K562 (cell line): Measurements from ENCODE around the gene TMEM129. TPM values are rescaled to one million over a fixed set of nuclear protein-coding genes. Genes with fewer than 3 reads are reported as not detected.

Experiments used
- ATAC-seq: fragments of 200-7000 bp; cut with Tn5 transposase; 3 replicates; pipeline ENCODE4 v1.9.1; 2020; ENCODE audit warnings: moderate library complexity
- BruUV-seq: library from RNA; stranded (reverse); fragments of 400-500 nt; replicated peaks from 2 replicates; lab custom pipeline; 2021; lab: Mats Ljungman, UMichigan
- CTCF ChIA-PET: fragments of 300-600 bp; formaldehyde crosslinking; extraction: SDS; loops from one replicate; lab custom pipeline; 2021; ENCODE audit warnings: low intra/inter-chr PET ratio; lab: Yijun Ruan, JAX
- POLR2A ChIA-PET: fragments of 300-600, 350-650 bp; sonication (Branson Sonifier 250); formaldehyde crosslinking; extraction: SDS; loops from one replicate; lab custom pipeline; 2021; ENCODE audit warnings: antibody characterized with exemption, inconsistent platforms; lab: Yijun Ruan, JAX
- DNase-seq, 4 experiments: peaks; one replicate each; pipeline versions ENCODE4 v3.0.0 to v3.0.0-alpha.2; 2011 to 2018; ENCODE audit warnings: low spot score in 3 of 4, mixed read lengths in 3 of 4; ENCODE audit errors: extremely low read depth in 1 of 4
- FAIRE-seq: peaks from 2 replicates; lab custom pipeline; 2011; peaks lifted over from hg19 to GRCh38; lab: Jason Lieb, UNC
- H2AFZ ChIP-seq: 2 replicates; pipeline ENCODE4 v1.6.0; 2011; ENCODE audit warnings: low read depth, low read length, control low read depth, inconsistent platforms
- H3K27ac ChIP-seq: fragments of 200-600 bp; 3 replicates; pipeline ENCODE4 v1.8.0; 2011; ENCODE audit warnings: low read depth, mild to moderate bottlenecking, control low read depth, inconsistent platforms, low read length, moderate library complexity, mixed read lengths; ENCODE audit errors: extremely low read depth
- H3K27me3 ChIP-seq, 2 experiments: fragments of 300-600 bp in 1 of 2; 2 replicates in 1 of 2; 3 replicates in 1 of 2; pipeline versions ENCODE4 v1.6.0 to v1.8.0; 2011; ENCODE audit warnings: inconsistent platforms in 2 of 2, low read length in 2 of 2, mild to moderate bottlenecking in 1 of 2, mixed read lengths in 1 of 2, moderate library complexity in 1 of 2; ENCODE audit not compliant: control insufficient read depth in 2 of 2, insufficient read depth in 2 of 2
- H3K36me3 ChIP-seq: fragments of 300-600 bp; 3 replicates; pipeline ENCODE4 v1.8.0; 2011; ENCODE audit warnings: mild to moderate bottlenecking, low read length, inconsistent platforms; ENCODE audit not compliant: control insufficient read depth, insufficient read depth
- H3K4me1 ChIP-seq, 2 experiments: fragments of 200-600 bp in 1 of 2; replicated peaks in 1 of 2; 2 replicates in 1 of 2; 3 replicates in 1 of 2; pipeline versions ENCODE4 v1.5.1 to v1.8.0; 2011; ENCODE audit warnings: inconsistent platforms in 2 of 2, low read length in 2 of 2, mild to moderate bottlenecking in 1 of 2, mixed read lengths in 1 of 2, moderate library complexity in 1 of 2; ENCODE audit not compliant: control insufficient read depth in 2 of 2, insufficient read depth in 2 of 2
- H3K4me2 ChIP-seq: 2 replicates; pipeline ENCODE4 v1.6.1; 2011; ENCODE audit warnings: low read length, control low read depth, inconsistent platforms, mixed read lengths; ENCODE audit not compliant: insufficient read depth
- H3K4me3 ChIP-seq: fragments of 200-600 bp; sonication (generic), shearing (Covaris generic); 2 replicates; pipeline ENCODE4 v1.5.1; 2016; ENCODE audit warnings: control low read depth, inconsistent platforms
- H3K79me2 ChIP-seq: fragments of 200-600 bp; 3 replicates; pipeline ENCODE4 v1.8.0; 2011; ENCODE audit warnings: low read length, inconsistent platforms; ENCODE audit not compliant: control insufficient read depth, insufficient read depth
- H3K9ac ChIP-seq, 2 experiments: 2 replicates each; pipeline versions ENCODE4 v1.6.0 to v1.6.1; 2011; ENCODE audit warnings: low read depth in 2 of 2, low read length in 2 of 2, control low read depth in 1 of 2, inconsistent platforms in 1 of 2, mild to moderate bottlenecking in 1 of 2, mixed read lengths in 1 of 2; ENCODE audit not compliant: insufficient read depth in 1 of 2
- H3K9me1 ChIP-seq: one replicate; pipeline ENCODE4 v1.6.0; 2011; ENCODE audit warnings: inconsistent platforms, mild to moderate bottlenecking, low read length, moderate library complexity; ENCODE audit not compliant: control insufficient read depth, insufficient read depth
- H3K9me3 ChIP-seq: replicated peaks from 2 replicates; pipeline ENCODE4 v1.5.1; 2011; ENCODE audit warnings: low read depth, low read length, inconsistent platforms; ENCODE audit not compliant: control insufficient read depth, insufficient read depth
- H4K20me1 ChIP-seq: replicated peaks from 2 replicates; pipeline ENCODE4 v1.6.1; 2011; ENCODE audit warnings: low read length, inconsistent platforms, mixed read lengths; ENCODE audit not compliant: control insufficient read depth, insufficient read depth
- CBFA2T2 ChIP-seq: fragments of 450-650 bp; conservative IDR thresholded peaks from 2 replicates; pipeline ENCODE4 v1.6.1; 2017; ENCODE audit warnings: mild to moderate bottlenecking
- HDAC6 ChIP-seq: IDR thresholded peaks from 2 replicates; pipeline ENCODE4 v1.6.1; 2012; ENCODE audit warnings: low read depth, mild to moderate bottlenecking, control low read depth, inconsistent platforms, low read length, moderate library complexity
- POLR2G ChIP-seq: fragments of 200-400 bp; formaldehyde crosslinking; IDR thresholded peaks from 2 replicates; pipeline ENCODE4 v1.6.1; 2017; ENCODE audit warnings: low read depth, mild to moderate bottlenecking, antibody characterized with exemption, low read length, moderate library complexity
- RBFOX2 ChIP-seq: fragments of 200-400 bp; formaldehyde crosslinking; IDR thresholded peaks from 2 replicates; pipeline ENCODE4 v1.6.1; 2017; ENCODE audit warnings: low read depth, mild to moderate bottlenecking, low read length, moderate library complexity
- TAL1 ChIP-seq: fragments of 450-650 bp; IDR thresholded peaks from 2 replicates; pipeline ENCODE4 v1.6.1; 2016; ENCODE audit warnings: mild to moderate bottlenecking
- TSC22D4 ChIP-seq: fragments of 450-650 bp; IDR thresholded peaks from 2 replicates; pipeline ENCODE4 v1.6.1; 2016; ENCODE audit warnings: missing genetic modification characterization, missing biosample characterization, control low read depth
- ZNF24 ChIP-seq: fragments of 450-650 bp; IDR thresholded peaks from 2 replicates; pipeline ENCODE4 v1.6.1; 2016
- ZNF277 ChIP-seq: fragments of 250-450 bp; sonication (Bioruptor Pico); IDR thresholded peaks from 2 replicates; pipeline ENCODE4 v1.8.0; 2022; ENCODE audit warnings: inconsistent platforms, mild to moderate bottlenecking, moderate library complexity, borderline replicate concordance
- WGBS: fragments of 100-300 bp; shearing (Covaris generic); methylation state at CpG from one replicate; pipeline ENCODE4 v1.1.6; 2016; ENCODE audit warnings: low coverage, mixed read lengths; ENCODE audit not compliant: insufficient coverage; ENCODE audit errors: missing lambda C conversion rate; 5-methylcytosine and 5-hydroxymethylcytosine counted together
- in situ Hi-C: fragments of 300-500 bp; cut with MboI; formaldehyde crosslinking; loops from 4 replicates; pipeline ENCODE4 v1.15.0; 2018; ENCODE audit warnings: inconsistent platforms, mixed read lengths
- intact Hi-C: fragments of 100-400 bp; cut with micrococcal nuclease; formaldehyde crosslinking; loops from 2 replicates; pipeline ENCODE4 v1.14.2; 2022
- polyA plus RNA-seq, 8 experiments: library from polyadenylated mRNA; depleted of rRNA in 4 of 8; stranded (reverse) in 5 of 8; unstranded in 3 of 8; fragments of >200 nt; fragmentation: Nextera tagmentation in 2 of 8; fragmentation: Illumina TruSeq in 1 of 8; extraction: Ambion mirVana in 2 of 8; extraction: Trizol in 1 of 8; gene quantifications; 2 replicates each; pipeline versions ENCODE4 v1.2.1 to v1.2.3, GENCODE V29; 2011 to 2014; ENCODE audit warnings: inconsistent platforms in 1 of 8, missing spikeins in 1 of 8
- total RNA-seq, 7 experiments: library from RNA; depleted of rRNA in 6 of 7; stranded (reverse); fragments of >200 nt in 6 of 7; fragmentation: Illumina TruSeq in 2 of 7; extraction: Trizol in 2 of 7; gene quantifications; 2 replicates each; pipeline versions ENCODE4 v1.2.1 to v1.2.3, GENCODE V29; 2011 to 2021; ENCODE audit warnings: low replicate concordance in 1 of 7

Gene TMEM129
- total and polyA plus RNA-seq, 9 of the 15 experiments (the other 6 are each of a cell fraction or from before 2014, with no cell fraction given): 0.34 to 47.2 (median 18.8) TPM

- no peak for DNase-seq
- no TSS peak for BruUV-seq
- no peak overlapping the region for H3K4me2 ChIP-seq
- no peak overlapping the region for H3K9ac ChIP-seq
- H3K9me1 ChIP-seq: no peaks in the 10 kb centered on the region
- peaks cover 8% of the 10 kb centered on the region; the same call in 2 of the 3 replicates for H3K79me2 ChIP-seq
- no peak overlapping the region for H3K4me3 ChIP-seq
- H3K36me3 ChIP-seq: peaks cover 98% of the 10 kb centered on the region
- FAIRE-seq: no peak
- H3K27me3 ChIP-seq: no peaks in the 10 kb centered on the region
- TF ChIP-seq HDAC6 (no peak), TSC22D4 (tag) (no peak), POLR2G (peak; percentile 53), RBFOX2 (peak; percentile 20; the same call in 1 of the 2 replicates)
- peaks cover 0 to 12% of the 10 kb centered on the region in 2 experiments; a peak in 1 of 5 replicates for H3K4me1 ChIP-seq
- no peak overlapping the region for H3K27ac ChIP-seq
- 0 out of 2 replicates have a peak, but pooled peaks cover 4% of the 10 kb centered on the region for H4K20me1 ChIP-seq
- CTCF ChIA-PET: no interaction called here
- H2AFZ ChIP-seq: no peak overlapping the region
- POLR2A ChIA-PET: interaction anchor here (0.7 kb wide), 2 partner anchors 10 to 700 kb away, joined by 3 read pairs; no protein-coding TSS in a partner anchor
- H3K9me3 ChIP-seq: peaks cover 8% of the 10 kb centered on the region
- no peak for ATAC-seq
- in situ Hi-C loops (no loop called here), intact Hi-C loops (no loop called here)
- 99% methylated on average over 11 of the region's 13 CpGs for WGBS
These were observed 15.7 kb upstream of the TMEM129 start for GRCh38 chr4:1736812-1737211.

GRCh38 chr4:1735215-1735614 lies 14.1 kb upstream of the TMEM129 start:
- no peak overlapping the region for H3K4me2 ChIP-seq
- H3K27ac ChIP-seq: no peak overlapping the region
- no peaks in the 10 kb centered on the region for H3K9me1 ChIP-seq
- DNase-seq (no peak), ATAC-seq (no peak), FAIRE-seq (no peak)
- H3K4me1 ChIP-seq: peaks cover 0 to 10% of the 10 kb centered on the region in 2 experiments; a peak in 1 of 5 replicates
- H3K27me3 ChIP-seq: no peaks in the 10 kb centered on the region
- POLR2A ChIA-PET: interaction anchor here (0.6 kb wide), 1 partner anchor 149 kb away, joined by 3 read pairs; no protein-coding TSS in a partner anchor
- peaks cover 8% of the 10 kb centered on the region for H3K9me3 ChIP-seq
- H3K9ac ChIP-seq: no peak overlapping the region
- peaks cover 97% of the 10 kb centered on the region for H3K36me3 ChIP-seq
- no peak overlapping the region for H2AFZ ChIP-seq
- BruUV-seq: no TSS peak
- 0 out of 2 replicates have a peak, but pooled peaks cover 4% of the 10 kb centered on the region for H4K20me1 ChIP-seq
- no peak overlapping the region for H3K4me3 ChIP-seq
- in situ Hi-C loops (no loop called here), intact Hi-C loops (no loop called here)
- CTCF ChIA-PET: no interaction called here
- TF ChIP-seq CBFA2T2: no peak
- no peak for TF ChIP-seq TAL1
- peak; percentile 53 for TF ChIP-seq POLR2G
- TF ChIP-seq ZNF24: no peak
- no peak for TF ChIP-seq ZNF277 (CRISPR knock-in tag)
- TF ChIP-seq RBFOX2: 0 out of 2 replicates have a peak, but pooled peaks have one; percentile 40
- 85% methylated on average over 15 of the region's 20 CpGs for WGBS
- peaks cover 19% of the 10 kb centered on the region for H3K79me2 ChIP-seq
